BJ (cell line): Measurements from ENCODE around the gene PPP1R1C. TPM values are rescaled to one million over a fixed set of nuclear protein-coding genes. Genes with fewer than 3 reads are reported as not detected.
"Not testable (repeated sequence)": the region's sequence is repeated elsewhere in the genome, so short reads cannot be mapped to it uniquely, and the experiment has no call there.

Experiments used
- CTCF ChIA-PET: fragments of 350-600 bp; formaldehyde crosslinking; extraction: SDS; loops from one replicate; lab custom pipeline; 2021; ENCODE audit warnings: antibody characterized with exemption, inconsistent platforms; lab: Yijun Ruan, JAX
- POLR2A ChIA-PET: fragments of 300-600 bp; sonication (Branson Sonifier 250); formaldehyde crosslinking; extraction: SDS; loops from one replicate; lab custom pipeline; 2021; ENCODE audit warnings: antibody characterized with exemption; lab: Charles Lee
- DNase-seq: peaks from one replicate; pipeline ENCODE4 v3.0.0-alpha.2; 2011; ENCODE audit warnings: low read depth
- H3K27me3 ChIP-seq: 2 replicates; pipeline ENCODE4 v1.6.0; 2011; ENCODE audit warnings: low read length; ENCODE audit not compliant: control insufficient read depth, insufficient read depth
- H3K36me3 ChIP-seq: 2 replicates; pipeline ENCODE4 v1.5.1; 2011; ENCODE audit warnings: low read length; ENCODE audit not compliant: control insufficient read depth, insufficient read depth
- H3K4me3 ChIP-seq: 2 replicates; pipeline ENCODE4 v1.5.1; 2011; ENCODE audit warnings: low read depth, mild to moderate bottlenecking, control low read depth, low read length
- polyA plus RNA-seq: library from polyadenylated mRNA; depleted of rRNA; stranded (reverse); fragments of >200 nt; gene quantifications from 2 replicates; pipeline ENCODE4 v1.2.3, GENCODE V29; 2011
- TF ChIP-seq, protein P1 (sequence below): IDR thresholded peaks from 2 replicates; pipeline ENCODE4 v1.5.1; 2011; ENCODE audit warnings: low read depth, mild to moderate bottlenecking, control low read depth, inconsistent platforms, low read length, moderate library complexity; ENCODE audit not compliant: insufficient read depth

Gene PPP1R1C
- polyA plus RNA-seq, 1 experiment: 0.21 TPM

DNA sequence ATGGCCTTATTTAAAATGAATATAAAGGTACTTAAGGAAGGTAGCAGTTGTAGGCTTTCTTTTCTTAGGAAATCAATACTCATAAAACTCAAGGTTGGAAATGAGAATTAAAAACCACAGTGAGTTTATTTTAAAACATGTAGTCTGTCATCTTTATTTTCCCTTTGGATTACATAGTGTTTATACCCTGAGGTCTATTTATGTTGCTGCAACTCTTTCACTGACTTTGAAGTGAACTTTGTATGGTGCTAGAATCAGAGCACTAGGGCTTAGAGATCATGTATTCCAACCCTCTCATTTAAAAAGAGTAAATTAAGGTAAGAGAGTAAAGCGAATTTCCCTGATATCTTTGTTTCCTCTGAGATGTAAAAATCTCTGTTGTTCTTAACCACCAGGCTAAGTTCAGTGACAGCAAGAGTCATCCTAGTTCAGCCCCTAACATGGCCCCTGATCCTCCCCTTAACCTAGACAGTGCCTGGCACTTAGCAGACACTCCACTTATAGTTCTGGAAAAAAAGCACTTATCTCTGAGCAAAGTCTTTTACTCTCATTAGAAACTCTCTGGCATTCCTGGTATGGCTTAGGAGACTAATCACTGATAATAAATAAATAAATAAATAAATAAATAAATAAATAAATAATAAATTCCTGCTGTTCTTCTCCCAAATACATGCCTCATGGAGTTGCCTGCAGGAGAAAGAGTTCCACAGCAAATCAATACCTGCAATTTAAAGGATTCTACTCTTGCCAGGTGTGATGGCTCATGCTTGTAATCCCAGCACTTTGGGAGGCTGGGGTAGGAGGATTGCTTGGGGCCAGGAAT lies 33.0 kb upstream of the PPP1R1C start:
- CTCF ChIA-PET: interaction anchor here (1.1 to 2.0 kb wide), 3 partner anchors 10 to 125 kb away, joined by 3 to 7 read pairs (median 4); no protein-coding TSS in a partner anchor
- H3K27me3 ChIP-seq: no peaks in the 10 kb centered on the region
- DNase-seq: no peak
- no peaks in the 10 kb centered on the region for H3K36me3 ChIP-seq
- TF ChIP-seq, protein P1, sequence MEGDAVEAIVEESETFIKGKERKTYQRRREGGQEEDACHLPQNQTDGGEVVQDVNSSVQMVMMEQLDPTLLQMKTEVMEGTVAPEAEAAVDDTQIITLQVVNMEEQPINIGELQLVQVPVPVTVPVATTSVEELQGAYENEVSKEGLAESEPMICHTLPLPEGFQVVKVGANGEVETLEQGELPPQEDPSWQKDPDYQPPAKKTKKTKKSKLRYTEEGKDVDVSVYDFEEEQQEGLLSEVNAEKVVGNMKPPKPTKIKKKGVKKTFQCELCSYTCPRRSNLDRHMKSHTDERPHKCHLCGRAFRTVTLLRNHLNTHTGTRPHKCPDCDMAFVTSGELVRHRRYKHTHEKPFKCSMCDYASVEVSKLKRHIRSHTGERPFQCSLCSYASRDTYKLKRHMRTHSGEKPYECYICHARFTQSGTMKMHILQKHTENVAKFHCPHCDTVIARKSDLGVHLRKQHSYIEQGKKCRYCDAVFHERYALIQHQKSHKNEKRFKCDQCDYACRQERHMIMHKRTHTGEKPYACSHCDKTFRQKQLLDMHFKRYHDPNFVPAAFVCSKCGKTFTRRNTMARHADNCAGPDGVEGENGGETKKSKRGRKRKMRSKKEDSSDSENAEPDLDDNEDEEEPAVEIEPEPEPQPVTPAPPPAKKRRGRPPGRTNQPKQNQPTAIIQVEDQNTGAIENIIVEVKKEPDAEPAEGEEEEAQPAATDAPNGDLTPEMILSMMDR: no peak
- no peak overlapping the region for H3K4me3 ChIP-seq
- POLR2A ChIA-PET: no interaction called here

DNA sequence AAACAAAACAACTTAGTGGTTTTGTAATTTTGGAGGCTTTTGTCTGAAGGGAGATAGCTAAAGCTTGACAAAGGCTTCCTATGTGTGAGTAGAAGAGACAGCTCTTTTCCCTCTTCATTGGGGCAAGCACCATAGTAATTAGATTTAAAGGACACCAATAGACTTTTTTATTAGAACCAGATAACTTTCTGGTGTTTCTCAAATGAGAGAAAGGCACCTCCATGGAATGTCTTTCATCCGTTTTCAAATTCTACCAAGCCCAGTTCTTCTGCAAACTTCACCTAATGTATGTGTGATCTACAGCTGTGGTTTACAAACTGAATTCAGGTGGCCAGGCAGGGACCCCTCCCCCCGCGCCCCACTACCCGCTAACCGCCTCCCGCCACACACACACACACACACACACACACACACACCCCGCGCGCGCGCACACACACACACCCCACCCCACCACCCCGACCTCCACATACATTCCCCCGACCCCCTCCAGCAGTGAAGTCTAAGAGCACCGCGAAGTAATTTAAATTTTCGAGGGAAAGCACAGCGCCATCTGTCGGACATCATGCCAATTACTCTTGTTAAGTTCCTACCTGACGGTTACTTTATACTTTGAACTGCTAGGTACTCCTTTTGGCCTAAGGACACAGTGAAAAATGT lies 31.6 kb upstream of the PPP1R1C start:
- H3K4me3 ChIP-seq: peak overlapping the region; percentile 28

DNA sequence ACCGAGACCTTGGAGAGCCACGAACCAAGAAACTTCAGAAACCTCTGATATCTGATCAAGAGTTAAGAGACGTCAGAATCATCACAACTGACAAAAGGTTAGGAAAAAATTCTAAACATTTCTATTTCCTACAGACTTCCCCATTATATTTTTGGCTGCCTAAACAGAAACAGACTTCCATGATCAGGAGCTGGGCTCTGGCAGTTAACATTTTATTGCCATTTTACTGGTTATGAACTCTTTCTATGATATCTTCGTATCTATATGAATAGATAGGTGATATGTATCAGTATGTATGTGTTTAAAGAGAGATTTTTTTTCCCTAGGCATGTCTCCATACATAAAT lies 31.1 kb upstream of the PPP1R1C start:
- H3K4me3 ChIP-seq: no peak overlapping the region
- DNase-seq: no peak
- no peaks in the 10 kb centered on the region for H3K36me3 ChIP-seq
- TF ChIP-seq, protein P1: no peak
- no peaks in the 10 kb centered on the region for H3K27me3 ChIP-seq
- ChIA-PET CTCF (interaction anchor here (0.7 to 2.7 kb wide), 19 partner anchors 10 to 617 kb away, joined by 3 to 13 read pairs (median 4); no protein-coding TSS in a partner anchor), POLR2A (no interaction called here)

More for the DNA sequence above, 31.6 kb upstream of the PPP1R1C start:
- no peak for DNase-seq
- TF ChIP-seq, protein P1: peak; percentile 65
- Histone ChIP-seq H3K27me3 (no peaks in the 10 kb centered on the region), H3K36me3 (no peaks in the 10 kb centered on the region)
- POLR2A ChIA-PET: no interaction called here
- CTCF ChIA-PET: interaction anchor here (0.6 to 2.7 kb wide), 26 partner anchors 8 to 945 kb away, joined by 3 to 13 read pairs (median 3); no protein-coding TSS in a partner anchor

DNA sequence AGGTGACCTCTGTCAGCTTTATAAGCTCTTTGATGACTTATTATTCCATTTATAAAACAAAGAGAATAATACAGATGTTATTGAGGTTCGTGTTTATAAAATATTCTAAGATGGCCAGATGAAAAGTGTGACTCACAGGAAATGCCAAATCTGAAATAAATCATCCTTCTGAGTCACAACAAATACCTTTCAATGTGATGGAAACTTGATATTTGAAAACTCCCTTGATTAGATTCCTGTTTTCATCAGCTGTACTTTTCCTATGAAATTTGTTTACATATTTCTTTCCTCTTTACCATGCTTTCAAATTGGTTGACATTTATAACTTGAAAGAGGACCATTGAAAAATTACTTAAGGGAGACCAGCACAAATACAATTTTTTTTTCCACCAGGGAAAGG lies 30.6 kb upstream of the PPP1R1C start:
- Histone ChIP-seq H3K36me3 (no peaks in the 10 kb centered on the region), H3K4me3 (no peak overlapping the region), H3K27me3 (no peaks in the 10 kb centered on the region)
- ChIA-PET POLR2A (interaction anchor here (0.6 kb wide), 1 partner anchor 344 kb away, joined by 3 read pairs; no protein-coding TSS in a partner anchor), CTCF (interaction anchor here (0.7 to 2.7 kb wide), 19 partner anchors 9 to 616 kb away, joined by 3 to 13 read pairs (median 4); no protein-coding TSS in a partner anchor)
- no peak for DNase-seq
- TF ChIP-seq, protein P1: no peak

DNA sequence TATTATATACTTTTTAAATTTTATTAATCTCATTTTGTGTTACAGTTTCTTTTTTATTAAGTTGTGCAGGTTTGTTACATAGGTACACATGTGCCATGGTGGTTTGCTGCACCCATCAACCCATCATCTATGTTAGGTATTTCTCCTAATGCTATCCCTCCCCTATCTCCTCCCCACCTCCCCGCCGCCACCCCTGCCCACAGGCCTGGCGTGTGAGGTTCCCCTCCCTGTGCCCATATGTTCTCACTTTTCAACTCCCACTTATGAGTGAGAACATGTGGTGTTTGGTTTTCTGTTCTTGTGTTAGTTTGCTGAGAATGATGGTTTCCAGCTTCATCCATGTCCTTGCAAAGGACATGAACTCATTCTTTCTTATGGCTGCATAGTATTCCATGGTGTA lies 29.8 kb upstream of the PPP1R1C start:
- DNase-seq, H3K4me3 ChIP-seq, POLR2A ChIA-PET, H3K27me3 ChIP-seq, H3K36me3 ChIP-seq: not testable (repeated sequence)
- CTCF ChIA-PET: interaction anchor here (2.7 kb wide), 1 partner anchor 213 kb away, joined by 13 read pairs; no protein-coding TSS in a partner anchor
